Measurements from ENCODE around the gene FRMPD2. TPM values are rescaled to one million over a fixed set of nuclear protein-coding genes. Genes with fewer than 3 reads are reported as not detected.
"Not testable (repeated sequence)": the region's sequence is repeated elsewhere in the genome, so short reads cannot be mapped to it uniquely, and the experiment has no call there.

The FRMPD2 gene
- total and polyA plus RNA-seq, 7 donors, result 0.04 TPM; not detected in 6

DNA sequence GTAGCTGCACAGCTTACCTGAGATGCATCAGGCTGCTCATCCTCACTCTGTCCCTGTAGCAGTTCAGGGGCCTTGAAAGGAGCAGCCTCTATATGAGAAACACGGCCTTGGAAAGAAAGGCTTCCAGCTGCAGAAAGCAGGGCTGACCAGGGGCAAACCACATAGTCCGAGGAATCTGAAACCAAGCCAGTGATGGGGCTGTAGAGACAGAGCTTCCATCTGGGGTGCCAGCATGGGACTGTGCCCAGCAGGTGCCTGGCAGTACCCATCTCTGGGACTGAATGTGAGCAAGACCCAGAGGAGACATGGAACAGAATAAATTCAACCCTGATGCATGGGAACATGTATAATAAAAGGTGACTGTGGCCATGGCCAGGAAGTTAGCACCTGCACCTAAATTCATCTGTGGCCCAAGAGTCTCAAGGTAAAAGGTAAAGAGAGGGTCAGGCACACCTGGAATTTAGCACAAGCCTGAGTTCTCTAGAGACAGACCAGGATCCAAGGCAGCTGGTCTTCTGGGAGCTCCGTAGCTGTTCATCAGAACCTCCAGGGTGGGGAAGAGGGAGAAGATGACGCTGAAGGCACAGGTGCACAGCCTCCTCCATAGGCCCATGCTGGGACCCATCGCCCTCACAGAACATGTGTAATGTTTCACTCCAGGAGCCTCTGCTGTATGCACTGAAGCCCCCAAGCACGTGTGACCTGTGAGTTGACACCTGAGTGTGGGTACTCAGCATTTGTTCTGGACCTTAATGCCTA lies 25.3 kb downstream of the FRMPD2 start:
- intact Hi-C loops (cut with DNase I), result no loop called here
- Histone ChIP-seq H3K36me3 (ENCODE audit: insufficient read depth in 1 of 2, low read depth in 1 of 2) (no peaks in the 10 kb centered on the region), H3K27me3 (ENCODE audit: insufficient read depth in 3 of 3, low read length in 2 of 3) (no peaks in the 10 kb centered on the region), H3K4me1 (no peaks in the 10 kb centered on the region), H3K9me3 (no peaks in the 10 kb centered on the region), H3K27ac (no peak overlapping the region), H3K4me3 (no peak overlapping the region)
- ATAC-seq (no peak), DNase-seq (no peak)
- 57 to 72% (median 65%) methylated on average over 6 of the region's 6 CpGs for WGBS, 3 donors
- TF ChIP-seq, protein P1, sequence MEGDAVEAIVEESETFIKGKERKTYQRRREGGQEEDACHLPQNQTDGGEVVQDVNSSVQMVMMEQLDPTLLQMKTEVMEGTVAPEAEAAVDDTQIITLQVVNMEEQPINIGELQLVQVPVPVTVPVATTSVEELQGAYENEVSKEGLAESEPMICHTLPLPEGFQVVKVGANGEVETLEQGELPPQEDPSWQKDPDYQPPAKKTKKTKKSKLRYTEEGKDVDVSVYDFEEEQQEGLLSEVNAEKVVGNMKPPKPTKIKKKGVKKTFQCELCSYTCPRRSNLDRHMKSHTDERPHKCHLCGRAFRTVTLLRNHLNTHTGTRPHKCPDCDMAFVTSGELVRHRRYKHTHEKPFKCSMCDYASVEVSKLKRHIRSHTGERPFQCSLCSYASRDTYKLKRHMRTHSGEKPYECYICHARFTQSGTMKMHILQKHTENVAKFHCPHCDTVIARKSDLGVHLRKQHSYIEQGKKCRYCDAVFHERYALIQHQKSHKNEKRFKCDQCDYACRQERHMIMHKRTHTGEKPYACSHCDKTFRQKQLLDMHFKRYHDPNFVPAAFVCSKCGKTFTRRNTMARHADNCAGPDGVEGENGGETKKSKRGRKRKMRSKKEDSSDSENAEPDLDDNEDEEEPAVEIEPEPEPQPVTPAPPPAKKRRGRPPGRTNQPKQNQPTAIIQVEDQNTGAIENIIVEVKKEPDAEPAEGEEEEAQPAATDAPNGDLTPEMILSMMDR (IDR thresholded peaks at IDR 0.05), result no peak

GRCh38 chr10:48248462-48248861 lies 26.0 kb downstream of the FRMPD2 start:
- H3K36me3 ChIP-seq (ENCODE audit: insufficient read depth in 1 of 2, low read depth in 1 of 2), result no peaks in the 10 kb centered on the region
- H3K27me3 ChIP-seq (ENCODE audit: insufficient read depth in 3 of 3, low read length in 2 of 3), result no peaks in the 10 kb centered on the region
- WGBS, 3 donors, result 40 to 64% (median 49%) methylated on average over 2 of the region's 2 CpGs
- H3K4me1 ChIP-seq, result no peaks in the 10 kb centered on the region
- TF ChIP-seq, protein P1 (IDR thresholded peaks at IDR 0.05), result no peak
- H3K27ac ChIP-seq, result no peak overlapping the region
- ATAC-seq (no peak), DNase-seq (no peak)
- H3K4me3 ChIP-seq, result no peak overlapping the region
- H3K9me3 ChIP-seq, result no peaks in the 10 kb centered on the region
- intact Hi-C loops (cut with DNase I), result no loop called here

- no peaks in the 10 kb centered on the region for H3K36me3 ChIP-seq (ENCODE audit: insufficient read depth in 1 of 2, low read depth in 1 of 2)
- no peak overlapping the region for H3K27ac ChIP-seq
- H3K4me3 ChIP-seq, result no peak overlapping the region
- H3K4me1 ChIP-seq, result no peaks in the 10 kb centered on the region
- no peaks in the 10 kb centered on the region for H3K9me3 ChIP-seq
- no peaks in the 10 kb centered on the region for H3K27me3 ChIP-seq (ENCODE audit: insufficient read depth in 3 of 3, low read length in 2 of 3)
- no peak for ATAC-seq
- 55 to 59% (median 57%) methylated on average over 2 of the region's 2 CpGs for WGBS, 3 donors
- DNase-seq, result no peak
- TF ChIP-seq, protein P1 (IDR thresholded peaks at IDR 0.05), result no peak
- intact Hi-C loops (cut with DNase I), result no loop called here
Measured at GRCh38 chr10:48247680-48248079, 26.8 kb downstream of the FRMPD2 start.

DNA sequence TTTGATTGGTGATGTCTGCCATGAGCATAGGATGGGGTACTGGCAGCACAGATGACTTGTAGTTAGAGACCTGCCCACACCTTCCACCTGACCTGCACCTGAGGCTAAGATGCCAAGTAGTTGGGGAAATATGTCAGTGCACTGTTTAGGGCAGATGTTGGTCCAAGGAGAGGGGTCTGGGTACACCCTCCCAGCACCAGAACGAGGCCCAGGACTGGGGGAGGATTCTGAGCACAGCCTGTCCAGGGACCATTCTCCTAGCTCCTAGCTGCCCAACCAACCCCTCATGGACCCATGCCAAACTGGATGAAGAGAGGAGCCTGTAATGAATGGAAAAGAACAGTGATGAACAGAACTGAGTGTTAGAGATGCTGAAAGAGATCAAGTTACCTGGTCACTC lies 28.0 kb downstream of the FRMPD2 start:
- WGBS, 3 donors, result 50 to 76% (median 61%) methylated on average over 1 of the region's 1 CpG
- DNase-seq, result no peak
- Histone ChIP-seq H3K36me3 (ENCODE audit: insufficient read depth in 1 of 2, low read depth in 1 of 2) (no peaks in the 10 kb centered on the region), H3K4me3 (no peak overlapping the region), H3K27me3 (ENCODE audit: insufficient read depth in 3 of 3, low read length in 2 of 3) (no peaks in the 10 kb centered on the region), H3K4me1 (no peaks in the 10 kb centered on the region), H3K27ac (no peak overlapping the region), H3K9me3 (no peaks in the 10 kb centered on the region)
- TF ChIP-seq, protein P1 (IDR thresholded peaks at IDR 0.05), result no peak
- no peak for ATAC-seq
- intact Hi-C loops (cut with DNase I), result no loop called here

GRCh38 chr10:48245977-48246376 lies 28.5 kb downstream of the FRMPD2 start:
- H3K36me3 ChIP-seq (ENCODE audit: insufficient read depth in 1 of 2, low read depth in 1 of 2), result no peaks in the 10 kb centered on the region
- no peaks in the 10 kb centered on the region for H3K4me1 ChIP-seq
- no peak overlapping the region for H3K27ac ChIP-seq
- 77 to 82% (median 79%) methylated on average over 3 of the region's 3 CpGs for WGBS, 3 donors
- DNase-seq (no peak), ATAC-seq (no peak)
- intact Hi-C loops (cut with DNase I), result no loop called here
- no peaks in the 10 kb centered on the region for H3K9me3 ChIP-seq
- TF ChIP-seq, protein P1 (IDR thresholded peaks at IDR 0.05), result no peak
- no peak overlapping the region for H3K4me3 ChIP-seq
- H3K27me3 ChIP-seq (ENCODE audit: insufficient read depth in 3 of 3, low read length in 2 of 3), result no peaks in the 10 kb centered on the region

DNA sequence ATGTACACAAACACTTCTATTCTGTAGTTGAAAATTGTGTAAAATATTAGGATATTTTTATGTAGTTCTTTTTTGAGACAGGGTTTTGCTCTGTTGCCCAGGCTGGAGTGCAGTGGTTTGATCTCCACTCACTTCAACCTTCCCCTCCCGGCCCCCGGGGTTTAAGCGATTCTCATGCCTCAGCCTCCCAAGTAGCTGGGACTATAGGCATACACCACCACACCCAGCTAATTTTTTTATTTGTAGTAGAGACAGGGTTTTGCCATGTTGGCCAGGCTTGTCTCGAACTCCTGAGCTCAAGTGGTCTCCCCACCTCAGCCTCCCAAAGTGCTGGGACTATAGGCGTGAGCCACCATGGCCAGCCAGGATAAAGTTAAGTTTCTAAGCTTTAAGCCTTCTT lies 30.6 kb downstream of the FRMPD2 start:
- H3K4me1 ChIP-seq; H3K9me3 ChIP-seq; DNase-seq; intact Hi-C loops (cut with DNase I); H3K4me3 ChIP-seq; H3K27me3 ChIP-seq (ENCODE audit: insufficient read depth in 3 of 3, low read length in 2 of 3); H3K36me3 ChIP-seq (ENCODE audit: insufficient read depth in 1 of 2, low read depth in 1 of 2); ATAC-seq; H3K27ac ChIP-seq: not testable (repeated sequence)
- WGBS, 3 donors, result 79 to 89% (median 87%) methylated on average over 5 of the region's 5 CpGs
